DMS53 (cell line): Measurements from ENCODE around the gene LONRF3.

Experiments used
- DNase-seq: peaks from one replicate; lab custom pipeline; 2025; lab: John Stamatoyannopoulos, UW

LONRF3 gene

DNA sequence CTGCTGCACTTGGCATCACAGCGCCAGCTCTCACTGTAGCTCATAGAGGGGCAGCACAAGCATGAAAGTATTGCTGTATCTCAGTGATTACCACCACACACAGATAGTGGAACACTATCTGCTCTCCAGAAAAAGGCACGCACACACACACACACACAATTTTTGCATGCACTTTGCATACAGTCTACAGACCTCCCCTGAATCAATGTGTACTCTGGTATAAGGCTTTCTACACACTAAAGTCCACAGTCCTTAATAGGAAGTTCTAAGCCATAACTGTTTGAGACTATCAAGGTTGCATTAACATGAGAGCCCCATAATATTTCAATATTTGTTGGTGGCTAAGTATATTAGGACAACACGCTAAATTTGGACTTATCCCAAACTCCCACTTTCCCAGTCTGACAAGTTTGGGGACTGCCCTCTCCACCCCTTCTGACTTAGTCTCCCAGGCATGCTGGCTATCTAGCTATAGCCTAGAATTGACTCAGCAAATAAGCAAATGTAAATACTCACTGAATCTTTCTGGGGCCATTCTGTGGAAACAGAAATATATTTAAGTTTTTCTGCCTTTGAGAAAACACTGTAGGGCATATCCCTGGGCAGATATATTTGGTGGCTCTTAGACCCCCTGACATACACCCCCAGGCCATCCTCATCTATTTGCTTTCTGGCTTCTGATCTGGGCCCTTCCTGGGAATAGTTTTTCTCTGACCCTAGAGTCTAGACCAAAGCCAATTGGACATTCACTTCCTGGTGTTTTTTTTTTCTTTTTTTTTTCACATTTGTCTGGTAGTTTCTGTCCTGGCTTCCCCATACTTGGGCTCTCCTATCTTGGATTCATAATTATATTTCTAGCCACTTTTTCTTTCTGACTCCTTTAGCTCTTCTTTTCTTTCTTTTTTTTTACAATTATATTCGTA is 62.0 kb downstream of the LONRF3 start:
- peak; percentile 52 for DNase-seq

DNA sequence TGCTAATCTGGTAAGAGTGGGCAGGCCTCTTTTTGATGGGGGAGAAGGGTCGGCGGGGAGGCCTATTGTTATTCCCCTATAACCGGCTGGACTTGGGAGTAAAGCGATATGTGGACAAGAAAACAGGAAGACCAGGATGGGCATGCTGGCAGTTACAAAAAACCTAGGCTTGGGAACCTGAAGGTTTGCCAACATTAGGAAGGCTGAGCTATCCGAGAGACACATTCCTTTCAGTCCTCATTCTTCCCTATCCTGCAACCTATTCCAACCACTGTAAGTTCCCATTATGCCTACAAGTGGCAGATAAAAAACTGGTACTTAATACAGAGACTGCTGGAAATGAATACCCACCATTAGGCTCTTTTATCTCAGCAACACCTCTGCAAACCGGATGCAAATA is 66.0 kb downstream of the LONRF3 start:
- no peak for DNase-seq

DNA sequence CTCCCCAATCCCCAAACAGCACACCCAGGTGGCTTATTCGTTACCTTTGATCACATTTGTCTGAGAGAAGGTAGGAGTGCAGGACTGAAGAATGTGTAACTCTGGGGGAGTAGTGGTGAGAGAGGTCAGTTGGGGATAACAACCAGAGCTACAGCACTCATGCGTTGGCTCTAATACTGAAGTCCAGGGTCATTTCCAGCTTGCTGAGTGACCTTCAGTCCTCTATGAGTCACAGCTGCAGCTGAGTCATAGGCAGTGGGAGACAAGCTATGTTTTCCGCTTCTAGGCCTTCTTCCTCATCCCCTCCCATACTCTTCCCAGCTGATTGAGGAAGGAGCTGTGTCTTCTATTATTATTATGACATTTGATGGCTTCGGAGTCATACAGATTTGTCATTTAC is 66.8 kb downstream of the LONRF3 start:
- peak; percentile 76 for DNase-seq

DNA sequence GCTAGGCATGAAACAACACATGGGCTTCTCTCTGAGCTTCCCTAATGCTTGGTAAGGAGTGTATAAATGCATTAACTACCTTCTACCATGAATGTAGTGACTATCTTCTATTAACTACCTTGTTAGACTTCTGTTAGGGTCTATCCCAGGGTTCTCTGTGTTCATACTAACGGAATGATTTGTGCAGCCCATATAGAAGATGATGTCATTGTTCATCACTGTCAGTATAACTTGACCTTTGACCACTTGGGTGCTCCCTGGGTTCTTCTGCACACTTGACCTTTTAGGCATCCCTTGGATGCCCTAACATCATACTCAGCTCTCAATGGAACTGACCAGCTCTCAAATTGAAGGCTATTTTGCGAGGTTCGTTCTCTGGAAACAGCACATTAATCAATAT is 67.6 kb downstream of the LONRF3 start:
- DNase-seq, result peak; percentile 14

DNA sequence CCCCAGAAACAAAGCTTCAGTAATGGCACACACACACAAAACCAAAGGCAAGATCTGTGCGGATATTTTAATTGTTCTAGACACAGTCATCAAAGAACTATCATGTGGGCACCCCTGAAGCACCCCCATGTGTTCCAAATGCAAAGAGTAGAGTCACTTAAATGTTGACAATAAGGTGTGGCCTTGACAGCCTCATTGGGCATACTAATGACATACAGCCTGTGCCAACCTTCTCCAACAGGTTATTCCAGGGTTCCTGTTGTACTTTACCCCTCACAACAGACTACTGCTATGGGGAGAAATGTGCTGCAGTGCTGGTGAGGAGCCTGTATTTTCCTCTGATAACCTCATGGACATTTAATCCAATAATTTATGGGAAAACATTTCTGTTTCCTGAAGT is 68.6 kb downstream of the LONRF3 start:
- DNase-seq, result no peak

DNA sequence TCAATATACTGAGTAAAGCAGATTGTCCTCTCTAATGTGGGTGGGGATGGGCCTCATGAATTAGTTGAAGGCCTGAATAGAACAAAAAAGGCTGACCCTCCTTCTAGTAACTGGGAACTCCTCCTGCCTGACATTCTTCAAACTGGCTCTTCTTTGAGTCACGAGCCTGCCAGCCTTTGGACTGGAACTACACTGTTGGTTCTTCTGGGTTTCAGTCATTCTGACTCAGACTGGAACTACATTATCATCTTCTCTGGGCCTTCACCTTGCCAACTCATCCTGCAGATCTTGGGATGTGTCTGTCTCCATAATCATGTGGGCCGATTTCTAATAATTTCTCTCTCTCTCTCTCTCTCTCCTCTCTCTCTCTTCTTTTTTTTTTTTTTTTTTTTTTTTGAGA is 71.5 kb downstream of the LONRF3 start:
- DNase-seq, result no peak

DNA sequence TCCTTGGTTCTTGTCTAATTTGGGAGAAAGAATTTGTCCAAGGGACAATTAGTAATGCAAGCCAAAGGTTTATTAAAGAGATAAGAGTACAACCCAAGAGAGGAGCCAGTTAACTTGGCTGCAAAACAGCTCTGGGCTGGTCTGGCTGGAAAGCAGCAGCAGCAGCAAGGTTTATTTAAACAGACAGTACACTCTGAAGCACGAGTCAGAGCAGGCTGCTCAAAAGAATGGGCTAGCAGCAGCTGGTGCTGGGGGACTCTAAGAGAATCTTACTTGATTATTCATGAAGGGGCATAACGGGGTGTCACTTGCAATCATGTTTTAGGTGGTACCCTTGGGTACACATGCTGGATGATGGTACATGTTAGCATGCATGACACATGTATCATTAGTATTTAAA is 81.3 kb downstream of the LONRF3 start:
- peak; percentile 8 for DNase-seq

DNA sequence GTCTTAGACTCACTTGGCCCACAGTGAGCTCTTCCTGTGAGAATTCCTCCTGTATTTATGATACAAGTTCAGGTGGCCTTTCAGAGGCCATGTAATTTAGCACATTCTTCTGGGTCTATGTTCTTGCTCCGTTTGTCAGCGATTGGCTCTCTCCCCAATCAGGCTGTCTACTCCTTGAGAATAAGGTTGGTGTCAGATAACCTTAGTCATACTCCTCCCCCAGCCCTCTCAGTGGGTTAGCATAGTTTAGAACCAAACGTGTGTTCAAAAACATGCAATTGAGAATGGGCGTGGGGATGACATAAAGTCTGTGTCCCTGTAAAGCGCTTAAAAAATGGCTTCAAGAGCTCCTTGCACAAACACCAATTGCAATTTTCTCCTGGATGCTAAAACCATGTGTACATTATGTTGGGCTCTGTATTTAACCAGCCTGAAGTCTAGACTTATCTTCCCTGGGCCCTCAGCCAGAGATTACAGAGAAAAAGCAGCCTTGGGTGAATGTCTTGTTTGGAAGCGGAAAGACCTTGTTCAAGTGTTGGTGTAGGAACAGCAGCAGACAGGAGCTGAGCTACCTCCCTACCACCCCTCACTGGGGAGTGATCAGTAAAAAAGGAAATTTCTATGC is 88.4 kb downstream of the LONRF3 start:
- no peak for DNase-seq

DNA sequence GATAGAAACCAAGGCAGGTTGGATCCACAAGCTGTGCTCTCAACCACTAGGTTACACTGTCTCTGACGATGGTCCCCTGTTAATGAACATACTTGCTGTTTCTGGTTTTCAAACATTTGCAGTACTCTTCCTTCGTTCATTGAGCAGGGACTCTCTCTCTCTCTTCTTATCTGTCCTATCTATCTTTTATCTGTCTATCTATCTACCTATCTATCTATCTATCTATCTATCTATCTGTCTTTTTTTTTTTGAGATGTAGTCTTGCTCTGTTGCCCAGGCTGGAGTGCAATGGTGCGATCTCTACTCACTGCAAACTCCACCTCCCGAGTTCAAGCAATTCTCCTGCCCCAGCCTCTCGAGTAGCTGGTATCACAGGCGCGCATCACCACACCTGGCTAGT is 89.0 kb downstream of the LONRF3 start:
- DNase-seq, result no peak

DNA sequence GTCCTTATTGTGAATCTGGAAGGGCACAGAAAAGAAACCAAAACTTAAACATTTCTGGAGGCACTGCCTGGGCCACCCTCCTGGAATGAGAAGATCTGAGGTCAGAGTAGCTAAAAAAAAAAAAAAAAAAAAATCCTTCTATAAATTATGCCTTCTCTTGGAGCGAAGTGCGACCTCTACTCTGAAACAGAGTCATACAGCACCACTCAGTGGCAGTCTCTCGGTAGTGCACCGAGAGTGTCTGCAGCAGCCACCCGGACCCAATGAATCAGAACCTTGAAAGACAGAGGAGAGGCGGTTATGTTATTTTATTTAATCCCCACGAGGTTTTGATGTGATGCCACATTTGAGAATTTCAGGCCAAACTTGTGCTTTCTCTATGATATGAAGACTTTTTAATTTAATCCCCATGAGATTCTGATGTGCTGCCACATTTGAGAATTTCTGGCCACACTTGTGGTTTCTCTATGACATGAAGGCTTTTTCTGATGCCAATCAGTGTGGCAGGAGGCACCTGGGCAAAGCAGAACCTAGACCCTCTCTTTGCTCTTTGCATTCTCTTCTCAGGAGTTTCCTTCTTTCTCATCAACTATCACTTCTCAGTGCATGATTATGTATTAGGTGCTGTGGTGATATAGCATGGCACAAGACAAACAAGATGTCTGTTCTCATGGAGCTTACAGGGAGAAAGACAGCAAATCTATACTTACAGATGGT is 92.8 kb downstream of the LONRF3 start:
- peak; percentile 82 for DNase-seq
